HEK293 (cell line): ENCODE results near the gene CDK5.

ENCODE experiments used
- CTCF ChIA-PET: fragments of 350-600 bp; formaldehyde crosslinking; extraction: SDS; loops from one replicate; lab custom pipeline; 2021; ENCODE audit warnings: antibody characterized with exemption; lab: Yijun Ruan, JAX
- POLR2A ChIA-PET: fragments of 300-600 bp; formaldehyde crosslinking; extraction: SDS; loops from one replicate; lab custom pipeline; 2020; ENCODE audit warnings: antibody characterized with exemption, inconsistent platforms; lab: Yijun Ruan, JAX
- H3K27ac ChIP-seq: fragments of 200-500 bp; sonication (Bioruptor generic); 2 replicates; pipeline ENCODE4 v1.5.1; 2014; ENCODE audit warnings: low read depth, low read length, control low read depth, inconsistent platforms; ENCODE audit errors: extremely low read depth
- H3K36me3 ChIP-seq, 2 experiments: fragments of 200-500 bp in 1 of 2; sonication (Bioruptor generic) in 1 of 2; 1 replicate in 1 of 2; 2 replicates in 1 of 2; pipeline ENCODE4 v1.5.1; 2014 to 2017; ENCODE audit warnings: inconsistent platforms in 2 of 2, low read length in 2 of 2; ENCODE audit not compliant: control insufficient read depth in 2 of 2, insufficient read depth in 1 of 2
- H3K4me1 ChIP-seq: fragments of 200-500 bp; sonication (Bioruptor generic); 2 replicates; pipeline ENCODE4 v1.5.1; 2014; ENCODE audit warnings: mild to moderate bottlenecking, low read length, inconsistent platforms; ENCODE audit not compliant: control insufficient read depth, insufficient read depth
- H3K4me3 ChIP-seq: 2 replicates; pipeline ENCODE4 v1.5.1; 2011; ENCODE audit warnings: low read depth, mild to moderate bottlenecking, control low read depth, low read length, moderate library complexity
- H3K9me3 ChIP-seq: fragments of 200-500 bp; sonication (Bioruptor generic); 2 replicates; pipeline ENCODE4 v1.5.1; 2014; ENCODE audit warnings: low read depth, low read length, inconsistent platforms; ENCODE audit not compliant: control insufficient read depth, insufficient read depth
- BCL6B ChIP-seq: fragments of 450-650 bp; formaldehyde crosslinking; IDR thresholded peaks from 2 replicates; pipeline ENCODE4 v1.5.1; 2017; ENCODE audit warnings: missing biosample characterization, missing genetic modification characterization
- EGR2 ChIP-seq: fragments of 450-650 bp; formaldehyde crosslinking; IDR thresholded peaks from 2 replicates; pipeline ENCODE4 v1.5.1; 2016; ENCODE audit warnings: low read depth, missing biosample characterization, missing genetic modification characterization
- GFI1B ChIP-seq: fragments of 450-650 bp; formaldehyde crosslinking; IDR thresholded peaks from 2 replicates; pipeline ENCODE4 v1.5.1; 2016; ENCODE audit warnings: missing biosample characterization, missing genetic modification characterization
- HIC1 ChIP-seq: fragments of 450-650 bp; formaldehyde crosslinking; IDR thresholded peaks from 2 replicates; pipeline ENCODE4 v1.5.1; 2016; ENCODE audit warnings: missing biosample characterization, missing genetic modification characterization
- HOXD13 ChIP-seq: sonication (generic); formaldehyde crosslinking; IDR thresholded peaks from 2 replicates; pipeline ENCODE4 v1.8.0; 2022; ENCODE audit warnings: missing genetic modification reagents, borderline replicate concordance
- INSM2 ChIP-seq: fragments of 450-650 bp; formaldehyde crosslinking; IDR thresholded peaks from 2 replicates; pipeline ENCODE4 v1.5.1; 2016; ENCODE audit warnings: missing biosample characterization, missing genetic modification characterization
- OVOL3 ChIP-seq: fragments of 450-650 bp; formaldehyde crosslinking; IDR thresholded peaks from 2 replicates; pipeline ENCODE4 v1.5.1; 2016; ENCODE audit warnings: missing biosample characterization, missing genetic modification characterization
- SP7 ChIP-seq: fragments of 450-650 bp; formaldehyde crosslinking; IDR thresholded peaks from 2 replicates; pipeline ENCODE4 v1.5.1; 2016; ENCODE audit warnings: missing biosample characterization, missing genetic modification characterization
- ZBTB21 ChIP-seq: fragments of 450-650 bp; formaldehyde crosslinking; IDR thresholded peaks from 2 replicates; pipeline ENCODE4 v1.5.1; 2017; ENCODE audit warnings: missing biosample characterization, missing genetic modification characterization
- ZBTB48 ChIP-seq: fragments of 450-650 bp; formaldehyde crosslinking; IDR thresholded peaks from 2 replicates; pipeline ENCODE4 v1.5.1; 2016; ENCODE audit warnings: missing biosample characterization, missing genetic modification characterization
- ZIC2 ChIP-seq: fragments of 450-650 bp; formaldehyde crosslinking; IDR thresholded peaks from 2 replicates; pipeline ENCODE4 v1.5.1; 2016; ENCODE audit warnings: missing biosample characterization, missing genetic modification characterization
- ZNF112 ChIP-seq: fragments of 450-650 bp; formaldehyde crosslinking; IDR thresholded peaks from 2 replicates; pipeline ENCODE4 v1.5.0; 2017; ENCODE audit warnings: missing biosample characterization, missing genetic modification characterization
- ZNF16 ChIP-seq: fragments of 450-650 bp; formaldehyde crosslinking; IDR thresholded peaks from 2 replicates; pipeline ENCODE4 v1.5.1; 2016; ENCODE audit warnings: low read depth, missing biosample characterization, missing genetic modification characterization
- ZNF2 ChIP-seq: fragments of 450-650 bp; formaldehyde crosslinking; IDR thresholded peaks from 2 replicates; pipeline ENCODE4 v1.5.1; 2016; ENCODE audit warnings: missing biosample characterization, missing genetic modification characterization
- ZNF214 ChIP-seq: fragments of 450-650 bp; formaldehyde crosslinking; IDR thresholded peaks from 2 replicates; pipeline ENCODE4 v1.5.1; 2017; ENCODE audit warnings: missing biosample characterization, mild to moderate bottlenecking, missing genetic modification characterization, borderline replicate concordance
- ZNF274 ChIP-seq, 2 experiments: fragments of 200-500 bp in 1 of 2; fragments of 450-650 bp in 1 of 2; sonication (Bioruptor generic) in 1 of 2; formaldehyde crosslinking in 1 of 2; IDR thresholded peaks; 2 replicates each; pipeline versions ENCODE4 v1.5.1 to v1.6.1; 2014 to 2016; ENCODE audit warnings: borderline replicate concordance in 1 of 2, inconsistent platforms in 1 of 2, low read length in 1 of 2, missing biosample characterization in 1 of 2, missing genetic modification characterization in 1 of 2
- ZNF302 ChIP-seq: fragments of 450-650 bp; formaldehyde crosslinking; IDR thresholded peaks from 2 replicates; pipeline ENCODE4 v1.5.1; 2016; ENCODE audit warnings: missing biosample characterization, missing genetic modification characterization, low read depth
- ZNF341 ChIP-seq: fragments of 450-650 bp; formaldehyde crosslinking; IDR thresholded peaks from 2 replicates; pipeline ENCODE4; 2016; ENCODE audit warnings: low read depth, missing biosample characterization, missing genetic modification characterization
- ZNF37A ChIP-seq: fragments of 450-650 bp; IDR thresholded peaks from 2 replicates; pipeline ENCODE4 v1.5.1; 2018; ENCODE audit warnings: missing biosample characterization, missing genetic modification characterization
- ZNF48 ChIP-seq: fragments of 450-650 bp; formaldehyde crosslinking; IDR thresholded peaks from 2 replicates; pipeline ENCODE4 v1.5.1; 2016; ENCODE audit warnings: missing biosample characterization, missing genetic modification characterization
- ZNF549 ChIP-seq: fragments of 450-650 bp; IDR thresholded peaks from 2 replicates; pipeline ENCODE4 v1.5.1; 2018; ENCODE audit warnings: missing biosample characterization, missing genetic modification characterization, mild to moderate bottlenecking, inconsistent platforms, moderate library complexity
- ZNF555 ChIP-seq: fragments of 450-650 bp; formaldehyde crosslinking; conservative IDR thresholded peaks from 2 replicates; pipeline ENCODE4 v1.5.1; 2017; ENCODE audit warnings: missing biosample characterization, mild to moderate bottlenecking, missing genetic modification characterization, inconsistent platforms
- ZNF561 ChIP-seq: fragments of 450-650 bp; IDR thresholded peaks from 2 replicates; pipeline ENCODE4 v1.5.1; 2018; ENCODE audit warnings: missing biosample characterization, missing genetic modification characterization, borderline replicate concordance
- ZNF580 ChIP-seq: fragments of 450-650 bp; formaldehyde crosslinking; IDR thresholded peaks from 2 replicates; pipeline ENCODE4 v1.5.1; 2016; ENCODE audit warnings: missing biosample characterization, missing genetic modification characterization
- ZNF629 ChIP-seq: fragments of 450-650 bp; formaldehyde crosslinking; IDR thresholded peaks from 2 replicates; pipeline ENCODE4 v1.5.1; 2017; ENCODE audit warnings: missing biosample characterization, missing genetic modification characterization
- ZNF639 ChIP-seq: fragments of 450-650 bp; formaldehyde crosslinking; IDR thresholded peaks from 2 replicates; pipeline ENCODE4 v1.5.1; 2016; ENCODE audit warnings: missing biosample characterization, missing genetic modification characterization
- ZNF677 ChIP-seq: fragments of 450-650 bp; IDR thresholded peaks from 2 replicates; pipeline ENCODE4 v1.5.0; 2018; ENCODE audit warnings: missing biosample characterization, mild to moderate bottlenecking, missing genetic modification characterization, moderate library complexity
- ZNF843 ChIP-seq: fragments of 450-650 bp; formaldehyde crosslinking; IDR thresholded peaks from 2 replicates; pipeline ENCODE4 v1.5.1; 2016; ENCODE audit warnings: missing biosample characterization, missing genetic modification characterization

Gene CDK5

GRCh38 chr7:151058781-151059366 is 1.2 kb upstream of the CDK5 start (continued):
- no peak for TF ChIP-seq GFI1B (tag by site-specific recombination)
- TF ChIP-seq ZNF341 (tag by site-specific recombination), result no peak
- TF ChIP-seq ZNF2 (tag by site-specific recombination), result no peak
- TF ChIP-seq ZNF112 (tag by site-specific recombination), result no peak
- TF ChIP-seq OVOL3 (tag by site-specific recombination), result no peak
- TF ChIP-seq ZNF555 (tag by site-specific recombination), result no peak
- TF ChIP-seq ZNF629 (tag by site-specific recombination), result no peak
- no peak for TF ChIP-seq ZNF48 (tag by site-specific recombination)
- TF ChIP-seq ZNF302 (tag by site-specific recombination), result no peak

GRCh38 chr7:151057989-151058780 is 488 bp upstream of the CDK5 start:
- peaks cover 0 to 42% of the 10 kb centered on the region in 2 experiments; a peak in 1 of 3 replicates for H3K36me3 ChIP-seq
- peak overlapping the region; percentile 49 for H3K4me3 ChIP-seq
- peak overlapping the region; percentile 48 for H3K27ac ChIP-seq
- POLR2A ChIA-PET, result interaction anchor here (0.5 to 3.4 kb wide), 11 partner anchors 11 to 169 kb away, joined by 3 to 13 read pairs (median 5); partner anchors contain the start of genes ABCB8, ABCF2 and FASTK
- CTCF ChIA-PET, result interaction anchor here (0.8 to 1.9 kb wide), 3 partner anchors 27 to 46 kb away, joined by 3 to 4 read pairs (median 4); no protein-coding TSS in a partner anchor
- no peaks in the 10 kb centered on the region; the same call in 1 of the 2 replicates for H3K4me1 ChIP-seq
- no peaks in the 10 kb centered on the region for H3K9me3 ChIP-seq
- TF ChIP-seq HOXD13 (CRISPR knock-in tag), result no peak
- TF ChIP-seq ZNF677, result no peak
- no peak for TF ChIP-seq BCL6B
- TF ChIP-seq ZNF214 (tag by site-specific recombination), result no peak
- peak; percentile 54; the same call in 1 of the 2 replicates for TF ChIP-seq ZNF843 (tag by site-specific recombination)
- TF ChIP-seq ZBTB21 (tag by site-specific recombination), result peak; percentile 93
- TF ChIP-seq ZNF2 (tag by site-specific recombination), result peak; percentile 65; the same call in 1 of the 2 replicates
- TF ChIP-seq SP7 (tag by site-specific recombination), result peak; percentile 67
- TF ChIP-seq ZIC2 (tag by site-specific recombination), result peak; percentile 96
- TF ChIP-seq ZBTB48 (tag by site-specific recombination), result peak; percentile 96
- peak; percentile 50; the same call in 1 of the 2 replicates for TF ChIP-seq ZNF639
- TF ChIP-seq ZNF16 (tag by site-specific recombination), result no peak
- TF ChIP-seq EGR2 (tag by site-specific recombination), result 0 out of 2 replicates have a peak, but pooled peaks have one; percentile 4
- peak; percentile 29; the same call in 1 of the 2 replicates for TF ChIP-seq INSM2 (tag by site-specific recombination)
- peak; percentile 30; the same call in 1 of the 2 replicates for TF ChIP-seq ZNF561 (tag by site-specific recombination)
- TF ChIP-seq ZNF549, result no peak
- peak; percentile 81; the same call in 1 of the 2 replicates for TF ChIP-seq HIC1
- peak; percentile 98 for TF ChIP-seq ZNF629 (tag by site-specific recombination)
- no peak for TF ChIP-seq ZNF274 (IDR thresholded peaks at IDR 0.05; ENCODE audit: low read length)
- TF ChIP-seq ZNF274 (tag by site-specific recombination; IDR thresholded peaks at IDR 0.05; ENCODE audit: borderline replicate concordance), result no peak
- no peak for TF ChIP-seq ZNF37A
- TF ChIP-seq ZNF580 (tag by site-specific recombination), result peak; percentile 7; the same call in 1 of the 2 replicates
